Neural progenitor cell (in vitro differentiated cells): ENCODE measurements around the gene IFNLR1. TPM values are rescaled to one million over a fixed set of nuclear protein-coding genes. Genes with fewer than 3 reads are reported as not detected.

Experiments used
- DNase-seq: peaks from one replicate; pipeline ENCODE4 v3.0.0-alpha.2; 2016; ENCODE audit warnings: low spot score
- H2AFZ ChIP-seq: fragments of 200-600 bp; sonication (generic); replicated peaks from 2 replicates; pipeline ENCODE4 v1.6.1; 2016; ENCODE audit warnings: antibody characterized with exemption
- H3F3A ChIP-seq: fragments of 200-600 bp; sonication (generic); 2 replicates; pipeline ENCODE4 v1.6.1; 2016; ENCODE audit warnings: antibody characterized with exemption, low read depth
- H3K27ac ChIP-seq: fragments of 200-600 bp; sonication (generic); 2 replicates; pipeline ENCODE4 v1.5.1; 2016; ENCODE audit warnings: mild to moderate bottlenecking
- H3K27me3 ChIP-seq: fragments of 200-600 bp; sonication (generic); 2 replicates; pipeline ENCODE4 v1.6.1; 2016; ENCODE audit warnings: mild to moderate bottlenecking, moderate library complexity
- H3K36me3 ChIP-seq: fragments of 200-600 bp; sonication (generic); 2 replicates; pipeline ENCODE4 v1.5.1; 2016
- H3K4me1 ChIP-seq: fragments of 200-600 bp; sonication (generic); 2 replicates; pipeline ENCODE4 v1.6.1; 2016; ENCODE audit warnings: mixed run types
- H3K4me2 ChIP-seq: fragments of 200-600 bp; sonication (generic); 2 replicates; pipeline ENCODE4 v1.6.1; 2016
- H3K4me3 ChIP-seq: fragments of 200-600 bp; sonication (generic); 2 replicates; pipeline ENCODE4 v1.5.1; 2016
- H3K79me2 ChIP-seq: fragments of 200-600 bp; sonication (generic); 2 replicates; pipeline ENCODE4 v1.6.1; 2016; ENCODE audit warnings: low read depth
- H3K9ac ChIP-seq: fragments of 200-600 bp; sonication (generic); 2 replicates; pipeline ENCODE4 v1.6.1; 2016
- H3K9me3 ChIP-seq: fragments of 200-600 bp; sonication (generic); 2 replicates; pipeline ENCODE4 v1.5.1; 2016; ENCODE audit warnings: low read depth
- H4K20me1 ChIP-seq: fragments of 200-600 bp; sonication (generic); 2 replicates; pipeline ENCODE4 v1.6.1; 2016; ENCODE audit warnings: low read depth
- H3K27ac Mint-ChIP-seq: 3 replicates; pipeline ENCODE4 v1.8.0; 2021; ENCODE audit warnings: mixed read lengths
- H3K27me3 Mint-ChIP-seq: 2 replicates; pipeline ENCODE4 v1.8.0; 2022; ENCODE audit warnings: low read depth, mild to moderate bottlenecking, inconsistent platforms, moderate library complexity, mixed read lengths; ENCODE audit not compliant: insufficient read depth
- H3K36me3 Mint-ChIP-seq: 3 replicates; pipeline ENCODE4 v1.8.0; 2021; ENCODE audit warnings: mixed read lengths
- H3K4me1 Mint-ChIP-seq: 3 replicates; pipeline ENCODE4 v1.8.0; 2021; ENCODE audit warnings: mixed read lengths
- H3K4me3 Mint-ChIP-seq: 3 replicates; pipeline ENCODE4 v1.8.0; 2021; ENCODE audit warnings: mild to moderate bottlenecking, moderate library complexity, mixed read lengths
- H3K9me3 Mint-ChIP-seq: 3 replicates; pipeline ENCODE4 v1.8.0; 2020; ENCODE audit warnings: mixed read lengths
- EZH2 ChIP-seq: fragments of 200-600 bp; sonication (generic); IDR thresholded peaks from 2 replicates; pipeline ENCODE4 v1.6.1; 2017; ENCODE audit warnings: antibody characterized with exemption, mild to moderate bottlenecking, moderate library complexity
- EZH2phosphoT487 ChIP-seq: fragments of 200-600 bp; sonication (generic); IDR thresholded peaks from 2 replicates; pipeline ENCODE4 v1.6.1; 2017; ENCODE audit warnings: antibody characterized with exemption
- total RNA-seq: library from RNA; depleted of rRNA; stranded (reverse); fragments of >200 nt; gene quantifications from 2 replicates; pipeline ENCODE4 v1.2.3, GENCODE V29; 2015; ENCODE audit warnings: low replicate concordance
- TF ChIP-seq, protein P1 (sequence below): fragments of 200-600 bp; sonication (generic); IDR thresholded peaks from 2 replicates; pipeline ENCODE4 v1.5.1; 2017; ENCODE audit warnings: antibody characterized with exemption, mild to moderate bottlenecking

IFNLR1 gene
- total RNA-seq, 1 donor from 2014 or later = 3.3 TPM

DNA sequence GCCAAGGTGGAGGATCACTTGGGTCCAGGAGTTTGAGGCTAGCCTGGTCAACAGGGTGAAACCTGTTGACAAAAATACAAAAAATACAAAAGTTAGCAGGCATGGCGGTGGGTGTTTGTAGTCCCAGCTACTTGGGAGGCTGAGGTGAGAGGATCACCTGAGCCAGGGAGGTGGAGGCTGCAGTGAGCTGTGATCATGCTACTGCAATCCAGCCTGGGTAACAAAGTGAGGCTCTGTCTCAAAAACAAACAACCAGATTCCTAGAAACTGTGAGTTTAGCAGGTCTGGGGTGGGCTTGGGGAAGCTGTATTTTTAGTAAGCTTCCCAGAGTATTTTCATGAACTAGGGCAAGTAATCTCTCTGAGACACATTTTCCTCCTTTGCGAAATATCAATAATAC, 70.0 kb downstream of the IFNLR1 start:
- Histone ChIP-seq H3K4me2 (no peak overlapping the region), H4K20me1 (no peaks in the 10 kb centered on the region), H3K9ac (no peak overlapping the region), H3F3A (peaks cover 3% of the 10 kb centered on the region), H3K36me3 (no peaks in the 10 kb centered on the region), H3K9me3 (no peaks in the 10 kb centered on the region), H2AFZ (no peak overlapping the region), H3K4me3 (no peak overlapping the region), H3K4me1 (peaks cover 5% of the 10 kb centered on the region), H3K79me2 (no peaks in the 10 kb centered on the region), H3K27me3 (no peaks in the 10 kb centered on the region), H3K27ac (no peak overlapping the region)
- no peak overlapping the region for H3K27ac Mint-ChIP-seq
- peaks cover 6% of the 10 kb centered on the region for H3K27me3 Mint-ChIP-seq
- H3K9me3 Mint-ChIP-seq = no peaks in the 10 kb centered on the region
- DNase-seq = no peak
- peaks cover 16% of the 10 kb centered on the region for H3K4me1 Mint-ChIP-seq
- H3K36me3 Mint-ChIP-seq = no peaks in the 10 kb centered on the region
- TF ChIP-seq EZH2 = no peak
- no peak for TF ChIP-seq EZH2phosphoT487
- TF ChIP-seq, protein P1, sequence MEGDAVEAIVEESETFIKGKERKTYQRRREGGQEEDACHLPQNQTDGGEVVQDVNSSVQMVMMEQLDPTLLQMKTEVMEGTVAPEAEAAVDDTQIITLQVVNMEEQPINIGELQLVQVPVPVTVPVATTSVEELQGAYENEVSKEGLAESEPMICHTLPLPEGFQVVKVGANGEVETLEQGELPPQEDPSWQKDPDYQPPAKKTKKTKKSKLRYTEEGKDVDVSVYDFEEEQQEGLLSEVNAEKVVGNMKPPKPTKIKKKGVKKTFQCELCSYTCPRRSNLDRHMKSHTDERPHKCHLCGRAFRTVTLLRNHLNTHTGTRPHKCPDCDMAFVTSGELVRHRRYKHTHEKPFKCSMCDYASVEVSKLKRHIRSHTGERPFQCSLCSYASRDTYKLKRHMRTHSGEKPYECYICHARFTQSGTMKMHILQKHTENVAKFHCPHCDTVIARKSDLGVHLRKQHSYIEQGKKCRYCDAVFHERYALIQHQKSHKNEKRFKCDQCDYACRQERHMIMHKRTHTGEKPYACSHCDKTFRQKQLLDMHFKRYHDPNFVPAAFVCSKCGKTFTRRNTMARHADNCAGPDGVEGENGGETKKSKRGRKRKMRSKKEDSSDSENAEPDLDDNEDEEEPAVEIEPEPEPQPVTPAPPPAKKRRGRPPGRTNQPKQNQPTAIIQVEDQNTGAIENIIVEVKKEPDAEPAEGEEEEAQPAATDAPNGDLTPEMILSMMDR = no peak
- H3K4me3 Mint-ChIP-seq = no peak overlapping the region

DNA sequence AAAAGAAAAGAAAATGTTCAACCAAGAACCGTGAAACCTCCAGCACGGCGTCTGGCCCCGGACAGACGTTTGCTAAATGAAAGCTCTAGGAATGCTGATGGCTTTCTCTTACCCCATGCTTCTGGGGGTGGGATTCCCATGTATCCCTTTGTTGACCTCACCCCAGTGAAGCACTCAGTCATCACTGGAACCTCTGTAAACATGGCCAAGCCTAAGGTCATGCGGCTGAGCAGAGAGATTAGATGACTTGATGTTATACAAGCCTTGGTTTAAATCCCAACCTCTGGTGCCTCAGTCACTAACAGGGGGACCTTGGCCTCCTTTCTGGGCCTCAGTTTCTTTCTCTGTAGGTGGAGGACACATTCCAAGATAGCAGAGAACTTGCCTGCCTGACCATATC, 72.3 kb downstream of the IFNLR1 start:
- H4K20me1 ChIP-seq = no peaks in the 10 kb centered on the region
- no peak overlapping the region for H3K4me2 ChIP-seq
- H3K27ac ChIP-seq = no peak overlapping the region
- DNase-seq = no peak
- no peaks in the 10 kb centered on the region for H3K9me3 Mint-ChIP-seq
- H3K36me3 Mint-ChIP-seq = no peaks in the 10 kb centered on the region
- H3K4me3 Mint-ChIP-seq = no peak overlapping the region
- no peak overlapping the region for H3K4me3 ChIP-seq
- H3K4me1 Mint-ChIP-seq = peaks cover 26% of the 10 kb centered on the region
- no peaks in the 10 kb centered on the region for H3K9me3 ChIP-seq
- no peak for TF ChIP-seq EZH2phosphoT487
- TF ChIP-seq EZH2 = no peak
- TF ChIP-seq, protein P1 = no peak
- H3K4me1 ChIP-seq = peaks cover 12% of the 10 kb centered on the region
- peaks cover 12% of the 10 kb centered on the region for H3K27me3 Mint-ChIP-seq
- no peak overlapping the region for H3K27ac Mint-ChIP-seq
- no peaks in the 10 kb centered on the region for H3K27me3 ChIP-seq
- H2AFZ ChIP-seq = no peak overlapping the region
- no peaks in the 10 kb centered on the region for H3K36me3 ChIP-seq
- peaks cover 4% of the 10 kb centered on the region for H3F3A ChIP-seq
- no peak overlapping the region for H3K9ac ChIP-seq
- no peaks in the 10 kb centered on the region for H3K79me2 ChIP-seq

DNA sequence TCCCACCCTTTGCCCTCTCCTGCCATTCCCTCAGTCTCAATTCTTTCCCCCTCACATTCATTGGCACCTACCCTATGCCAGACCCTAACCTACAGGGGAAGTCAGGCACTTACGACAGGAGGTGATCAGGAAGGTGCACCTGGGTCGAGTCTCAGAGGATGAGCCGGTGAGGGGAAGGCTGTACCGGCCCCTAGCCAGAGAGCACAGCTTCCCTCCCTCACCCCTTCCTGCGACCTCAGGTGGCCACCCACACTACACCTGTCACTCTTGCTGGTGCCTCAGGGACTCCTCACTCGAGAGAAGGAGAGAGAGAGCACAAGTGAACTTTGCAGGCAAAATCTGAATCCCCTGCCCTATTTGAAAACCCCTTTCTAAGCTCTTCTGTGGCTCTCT, 73.5 kb downstream of the IFNLR1 start:
- no peaks in the 10 kb centered on the region for H3K9me3 ChIP-seq
- TF ChIP-seq EZH2phosphoT487 = no peak
- TF ChIP-seq, protein P1 = no peak
- no peak for TF ChIP-seq EZH2
- no peak overlapping the region for H3K4me2 ChIP-seq
- no peak overlapping the region for H3K9ac ChIP-seq
- DNase-seq = no peak
- H3F3A ChIP-seq = peaks cover 4% of the 10 kb centered on the region
- no peak overlapping the region for H3K27ac ChIP-seq
- Mint-ChIP-seq H3K36me3 (no peaks in the 10 kb centered on the region), H3K9me3 (no peaks in the 10 kb centered on the region), H3K27ac (no peak overlapping the region), H3K4me1 (peaks cover 26% of the 10 kb centered on the region), H3K4me3 (no peak overlapping the region), H3K27me3 (peaks cover 12% of the 10 kb centered on the region)
- no peak overlapping the region for H2AFZ ChIP-seq
- H4K20me1 ChIP-seq = no peaks in the 10 kb centered on the region
- H3K4me1 ChIP-seq = peaks cover 12% of the 10 kb centered on the region
- H3K36me3 ChIP-seq = no peaks in the 10 kb centered on the region
- no peak overlapping the region for H3K4me3 ChIP-seq
- no peaks in the 10 kb centered on the region for H3K79me2 ChIP-seq
- H3K27me3 ChIP-seq = no peaks in the 10 kb centered on the region
